Testis (tissue), 3 donors: ENCODE measurements around the gene FANCE. TPM values are rescaled to one million over a fixed set of nuclear protein-coding genes. Genes with fewer than 3 reads are reported as not detected.

Experiments used
- DNase-seq: peaks from one replicate; pipeline ENCODE4 v3.0.0-alpha.2; 2019
- H3K27ac ChIP-seq, 2 donors: fragments of 200-600 bp; sonication (generic); one replicate each; pipeline ENCODE4 v1.5.1; 2019
- H3K27me3 ChIP-seq: fragments of 200-600 bp; sonication (generic); one replicate; pipeline ENCODE4 v1.5.1; 2019
- H3K36me3 ChIP-seq: fragments of 200-600 bp; sonication (generic); one replicate; pipeline ENCODE4 v1.5.1; 2017; ENCODE audit warnings: low read depth; ENCODE audit errors: missing control alignments
- H3K4me1 ChIP-seq: fragments of 200-600 bp; sonication (generic); one replicate; pipeline ENCODE4 v1.5.1; 2019
- H3K4me3 ChIP-seq, 2 donors: fragments of 200-600 bp; sonication (generic); one replicate each; pipeline ENCODE4 v1.5.1; 2017 to 2019
- H3K9me3 ChIP-seq: fragments of 200-600 bp; sonication (generic); one replicate; pipeline ENCODE4 v1.5.1; 2017
- CTCF ChIP-seq, 3 experiments: fragments of 450-650 bp in 2 of 3; fragments of 200-600 bp in 1 of 3; sonication (generic) in 1 of 3; IDR thresholded peaks; one replicate each; pipeline ENCODE4 v1.5.1; 2016 to 2019; ENCODE audit warnings: antibody characterized with exemption in 3 of 3, mild to moderate bottlenecking in 2 of 3, moderate library complexity in 1 of 3
- POLR2A ChIP-seq: fragments of 450-650 bp; IDR thresholded peaks from one replicate; pipeline ENCODE4 v1.6.1; 2017; ENCODE audit warnings: antibody characterized with exemption, mild to moderate bottlenecking, moderate library complexity
- WGBS, 2 donors: methylation state at CpG; one replicate each; pipeline ENCODE4 v1.1.5; 2018; 5-methylcytosine and 5-hydroxymethylcytosine counted together
- intact Hi-C: fragments of 100-400 bp; cut with DNase I; formaldehyde crosslinking; loops from one replicate; pipeline ENCODE4 v1.15.1; 2023; ENCODE audit warnings: low total_unique reads
- polyA plus RNA-seq: library from polyadenylated mRNA; stranded (reverse); fragments of 350-450 nt; fragmentation: Illumina TruSeq; extraction: RNeasy Lipid Tissue Mini Kit (QIAGEN cat#74804); gene quantifications from one replicate; pipeline ENCODE4 v1.2.3, GENCODE V29; 2014; ENCODE audit warnings: low read depth, low replicate concordance; ENCODE audit not compliant: insufficient read depth
- total RNA-seq, 2 donors: library from RNA; depleted of rRNA; stranded (reverse); fragments of >200 nt; gene quantifications; one replicate each; pipeline ENCODE4 v1.2.3, GENCODE V29; 2016

FANCE gene
- total and polyA plus RNA-seq, 3 donors from 2014 or later, result 14.1 to 18.0 (median 15.0) TPM

GRCh38 chr6:35470663-35471120 lies 18.6 kb downstream of the FANCE start:
- Histone ChIP-seq H3K4me3 (no peak overlapping the region), H3K9me3 (no peaks in the 10 kb centered on the region), H3K4me1 (peaks cover 29% of the 10 kb centered on the region), H3K36me3 (no peaks in the 10 kb centered on the region), H3K27me3 (no peaks in the 10 kb centered on the region), H3K27ac (peak overlapping the region in 1 of 2 donors; percentile 60)
- intact Hi-C loops, result no loop called here
- WGBS, 2 donors, result 74 to 79% methylated on average over 3 of the region's 3 CpGs
- DNase-seq, result no peak
- no peak for TF ChIP-seq CTCF (IDR thresholded peaks at IDR 0.05)
- TF ChIP-seq POLR2A, result no peak

GRCh38 chr6:35471836-35472345 lies 19.8 kb downstream of the FANCE start:
- TF ChIP-seq POLR2A, result no peak
- TF ChIP-seq CTCF (IDR thresholded peaks at IDR 0.05), result no peak
- Histone ChIP-seq H3K9me3 (no peaks in the 10 kb centered on the region), H3K36me3 (no peaks in the 10 kb centered on the region), H3K4me1 (peaks cover 29% of the 10 kb centered on the region), H3K27ac (peak overlapping the region in 1 of 2 donors; percentile 60), H3K27me3 (no peaks in the 10 kb centered on the region), H3K4me3 (no peak overlapping the region)
- intact Hi-C loops, result no loop called here
- 37 to 47% methylated on average over 8 of the region's 8 CpGs for WGBS, 2 donors
- DNase-seq, result no peak

GRCh38 chr6:35473075-35473849 lies 21.1 kb downstream of the FANCE start:
- no peak overlapping the region for H3K4me3 ChIP-seq
- WGBS, 2 donors, result 82 to 83% methylated on average over 7 to 9 of the region's 9 CpGs
- no peaks in the 10 kb centered on the region for H3K27me3 ChIP-seq
- H3K27ac ChIP-seq, result no peak overlapping the region
- no peaks in the 10 kb centered on the region for H3K9me3 ChIP-seq
- H3K36me3 ChIP-seq, result no peaks in the 10 kb centered on the region
- no peak for DNase-seq
- intact Hi-C loops, result no loop called here
- TF ChIP-seq CTCF (IDR thresholded peaks at IDR 0.05), result no peak
- TF ChIP-seq POLR2A, result no peak
- H3K4me1 ChIP-seq, result peaks cover 25% of the 10 kb centered on the region

GRCh38 chr6:35473850-35474130 lies 21.7 kb downstream of the FANCE start:
- no peak for DNase-seq
- Histone ChIP-seq H3K27me3 (no peaks in the 10 kb centered on the region), H3K36me3 (no peaks in the 10 kb centered on the region), H3K4me1 (peaks cover 25% of the 10 kb centered on the region), H3K27ac (no peak overlapping the region), H3K4me3 (no peak overlapping the region), H3K9me3 (no peaks in the 10 kb centered on the region)
- TF ChIP-seq POLR2A, result no peak
- no peak for TF ChIP-seq CTCF (IDR thresholded peaks at IDR 0.05)
- intact Hi-C loops, result no loop called here
